Gastroesophageal sphincter (tissue), 4 donors: Measurements from ENCODE around the gene HECW1. TPM values are rescaled to one million over a fixed set of nuclear protein-coding genes. Genes with fewer than 3 reads are reported as not detected.

Source experiments
- ATAC-seq: fragments of 150-250 bp; one replicate; pipeline ENCODE4 v1.9.1; 2016; ENCODE audit warnings: mild to moderate bottlenecking, moderate library complexity
- H3K27ac ChIP-seq, 4 donors: fragments of 200-600 bp; sonication (generic) in 3 of 4; 1 replicate in 3 of 4; 2 replicates in 1 of 4; pipeline ENCODE4 v1.5.1; 2016 to 2019
- H3K27me3 ChIP-seq: fragments of 200-600 bp; sonication (generic); one replicate; pipeline ENCODE4 v1.5.1; 2019
- H3K36me3 ChIP-seq, 2 donors: fragments of 200-600 bp; sonication (generic); one replicate each; pipeline ENCODE4 v1.5.1; 2019; ENCODE audit warnings: control low read depth in 1 of 2
- H3K4me1 ChIP-seq, 3 donors: fragments of 200-600 bp; sonication (generic); 1 replicate in 2 of 3; 2 replicates in 1 of 3; pipeline ENCODE4 v1.5.1; 2016 to 2019; ENCODE audit warnings: control low read depth in 2 of 3
- H3K4me3 ChIP-seq, 2 donors: fragments of 200-600 bp; sonication (generic); one replicate each; pipeline ENCODE4 v1.5.1; 2019; ENCODE audit warnings: mild to moderate bottlenecking in 1 of 2, moderate library complexity in 1 of 2
- H3K9me3 ChIP-seq, 3 donors: fragments of 200-600 bp; sonication (generic); one replicate each; pipeline ENCODE4 v1.5.1; 2017 to 2019; ENCODE audit warnings: control low read depth in 2 of 3
- EP300 ChIP-seq: sonication (generic); formaldehyde crosslinking; IDR thresholded peaks from one replicate; pipeline ENCODE4 v1.6.1; 2017; ENCODE audit warnings: antibody characterized with exemption, mild to moderate bottlenecking
- POLR2A ChIP-seq, 2 donors: fragments of 450-650 bp; IDR thresholded peaks; one replicate each; pipeline ENCODE4 v1.6.1; 2017; ENCODE audit warnings: antibody characterized with exemption in 2 of 2, mild to moderate bottlenecking in 2 of 2, moderate library complexity in 1 of 2
- POLR2AphosphoS5 ChIP-seq: sonication (generic); formaldehyde crosslinking; IDR thresholded peaks from one replicate; pipeline ENCODE4 v1.6.1; 2017; ENCODE audit warnings: antibody characterized with exemption
- WGBS, 2 donors: methylation state at CpG; one replicate each; pipeline ENCODE4 v1.1.5; 2018; ENCODE audit warnings: low coverage in 1 of 2; 5-methylcytosine and 5-hydroxymethylcytosine counted together
- total RNA-seq, 4 donors: library from RNA; depleted of rRNA; stranded (reverse); fragments of >200 nt; gene quantifications; one replicate each; pipeline ENCODE4 v1.1.0, GENCODE V29; 2016
- TF ChIP-seq, protein P1 (sequence below), 4 experiments: fragments of 200-600 bp in 2 of 4; fragments of 450-650 bp in 2 of 4; sonication (generic) in 1 of 4; IDR thresholded peaks; one replicate each; pipeline ENCODE4 v1.5.1; 2017 to 2019; ENCODE audit warnings: antibody characterized with exemption in 4 of 4, mild to moderate bottlenecking in 2 of 4, moderate library complexity in 2 of 4

HECW1 gene
- total RNA-seq, 4 donors from 2014 or later: 0.04 to 0.31 (median 0.13) TPM; not detected in 1

- 0 to 11% methylated on average over 1 of the region's 1 CpG for WGBS, 2 donors
- Histone ChIP-seq H3K27ac (no peak overlapping the region), H3K4me3 (no peak overlapping the region), H3K27me3 (peaks cover 12% of the 10 kb centered on the region), H3K36me3 (no peaks in the 10 kb centered on the region), H3K9me3 (no peaks in the 10 kb centered on the region), H3K4me1 (no peaks in the 10 kb centered on the region)
- no peak for TF ChIP-seq POLR2A (IDR thresholded peaks at IDR 0.05)
- ATAC-seq: no peak
Measured at GRCh38 chr7:43443381-43443780, 330.9 kb downstream of the HECW1 start.

DNA sequence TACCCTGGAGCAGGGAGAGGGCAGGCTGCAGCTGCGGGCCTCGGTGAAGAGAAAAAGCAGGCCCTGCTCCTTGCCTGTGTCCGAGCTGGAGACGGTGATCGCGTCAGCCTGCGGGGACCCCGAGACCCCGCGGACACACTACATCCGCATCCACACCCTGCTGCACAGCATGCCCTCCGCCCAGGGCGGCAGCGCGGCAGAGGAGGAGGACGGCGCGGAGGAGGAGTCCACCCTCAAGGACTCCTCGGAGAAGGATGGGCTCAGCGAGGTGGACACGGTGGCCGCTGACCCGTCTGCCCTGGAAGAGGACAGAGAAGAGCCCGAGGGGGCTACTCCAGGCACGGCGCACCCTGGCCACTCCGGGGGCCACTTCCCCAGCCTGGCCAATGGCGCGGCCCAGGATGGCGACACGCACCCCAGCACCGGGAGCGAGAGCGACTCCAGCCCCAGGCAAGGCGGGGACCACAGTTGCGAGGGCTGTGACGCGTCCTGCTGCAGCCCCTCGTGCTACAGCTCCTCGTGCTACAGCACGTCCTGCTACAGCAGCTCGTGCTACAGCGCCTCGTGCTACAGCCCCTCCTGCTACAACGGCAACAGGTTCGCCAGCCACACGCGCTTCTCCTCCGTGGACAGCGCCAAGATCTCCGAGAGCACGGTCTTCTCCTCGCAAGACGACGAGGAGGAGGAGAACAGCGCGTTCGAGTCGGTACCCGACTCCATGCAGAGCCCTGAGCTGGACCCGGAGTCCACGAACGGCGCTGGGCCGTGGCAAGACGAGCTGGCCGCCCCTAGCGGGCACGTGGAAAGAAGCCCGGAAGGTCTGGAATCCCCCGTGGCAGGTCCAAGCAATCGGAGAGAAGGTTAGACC, 332.5 kb downstream of the HECW1 start:
- no peak overlapping the region for H3K27ac ChIP-seq
- H3K4me1 ChIP-seq: no peaks in the 10 kb centered on the region
- TF ChIP-seq EP300 (no peak), POLR2A (IDR thresholded peaks at IDR 0.05) (no peak), POLR2AphosphoS5 (no peak)
- TF ChIP-seq, protein P1, sequence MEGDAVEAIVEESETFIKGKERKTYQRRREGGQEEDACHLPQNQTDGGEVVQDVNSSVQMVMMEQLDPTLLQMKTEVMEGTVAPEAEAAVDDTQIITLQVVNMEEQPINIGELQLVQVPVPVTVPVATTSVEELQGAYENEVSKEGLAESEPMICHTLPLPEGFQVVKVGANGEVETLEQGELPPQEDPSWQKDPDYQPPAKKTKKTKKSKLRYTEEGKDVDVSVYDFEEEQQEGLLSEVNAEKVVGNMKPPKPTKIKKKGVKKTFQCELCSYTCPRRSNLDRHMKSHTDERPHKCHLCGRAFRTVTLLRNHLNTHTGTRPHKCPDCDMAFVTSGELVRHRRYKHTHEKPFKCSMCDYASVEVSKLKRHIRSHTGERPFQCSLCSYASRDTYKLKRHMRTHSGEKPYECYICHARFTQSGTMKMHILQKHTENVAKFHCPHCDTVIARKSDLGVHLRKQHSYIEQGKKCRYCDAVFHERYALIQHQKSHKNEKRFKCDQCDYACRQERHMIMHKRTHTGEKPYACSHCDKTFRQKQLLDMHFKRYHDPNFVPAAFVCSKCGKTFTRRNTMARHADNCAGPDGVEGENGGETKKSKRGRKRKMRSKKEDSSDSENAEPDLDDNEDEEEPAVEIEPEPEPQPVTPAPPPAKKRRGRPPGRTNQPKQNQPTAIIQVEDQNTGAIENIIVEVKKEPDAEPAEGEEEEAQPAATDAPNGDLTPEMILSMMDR (IDR thresholded peaks at IDR 0.05): no peak
- ATAC-seq: no peak
- 93 to 96% methylated on average over 9 to 43 of the region's 72 CpGs for WGBS, 2 donors
- H3K4me3 ChIP-seq: no peak overlapping the region
- no peaks in the 10 kb centered on the region for H3K36me3 ChIP-seq
- no peaks in the 10 kb centered on the region for H3K9me3 ChIP-seq
- H3K27me3 ChIP-seq: peaks cover 12% of the 10 kb centered on the region

DNA sequence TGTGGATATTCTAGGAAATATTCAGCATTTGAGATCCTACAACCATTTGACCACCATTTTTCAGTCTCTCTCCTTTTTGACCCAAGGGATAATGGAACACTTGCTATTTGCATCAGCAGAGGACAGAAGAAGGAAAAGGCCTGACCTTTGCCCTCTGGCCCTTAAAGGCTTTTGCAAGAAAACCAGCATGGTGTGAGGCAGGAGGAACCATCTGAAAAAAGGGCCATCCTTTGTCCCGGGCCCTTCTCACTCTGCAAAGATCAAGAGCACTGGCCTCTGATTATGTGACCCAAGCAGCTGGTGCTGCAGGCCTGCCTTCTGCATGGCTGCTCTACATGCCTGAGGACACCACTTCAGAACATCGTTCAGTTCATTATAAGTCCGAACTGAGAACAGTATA, 337.1 kb downstream of the HECW1 start:
- WGBS, 2 donors: 74 to 93% methylated on average over 3 of the region's 3 CpGs
- Histone ChIP-seq H3K27ac (no peak overlapping the region), H3K4me1 (no peaks in the 10 kb centered on the region), H3K36me3 (no peaks in the 10 kb centered on the region), H3K9me3 (no peaks in the 10 kb centered on the region), H3K27me3 (peaks cover 8% of the 10 kb centered on the region), H3K4me3 (no peak overlapping the region)
- TF ChIP-seq POLR2AphosphoS5: no peak
- TF ChIP-seq EP300: no peak
- TF ChIP-seq, protein P1 (IDR thresholded peaks at IDR 0.05): no peak
- no peak for TF ChIP-seq POLR2A (IDR thresholded peaks at IDR 0.05)
- ATAC-seq: no peak

GRCh38 chr7:43450894-43451293, 338.4 kb downstream of the HECW1 start:
- H3K27me3 ChIP-seq: no peaks in the 10 kb centered on the region
- H3K36me3 ChIP-seq: no peaks in the 10 kb centered on the region
- TF ChIP-seq, protein P1 (IDR thresholded peaks at IDR 0.05): no peak
- TF ChIP-seq POLR2A (IDR thresholded peaks at IDR 0.05) (no peak), POLR2AphosphoS5 (no peak), EP300 (no peak)
- H3K4me3 ChIP-seq: no peak overlapping the region
- H3K27ac ChIP-seq: no peak overlapping the region
- no peak for ATAC-seq
- no peaks in the 10 kb centered on the region for H3K9me3 ChIP-seq
- H3K4me1 ChIP-seq: no peaks in the 10 kb centered on the region
- 76 to 91% methylated on average over 3 of the region's 3 CpGs for WGBS, 2 donors

GRCh38 chr7:43454936-43455518, 342.6 kb downstream of the HECW1 start:
- ATAC-seq: no peak
- 23 to 27% methylated on average over 8 of the region's 8 CpGs for WGBS, 2 donors
- H3K9me3 ChIP-seq: no peaks in the 10 kb centered on the region
- H3K4me1 ChIP-seq: no peaks in the 10 kb centered on the region
- H3K36me3 ChIP-seq: no peaks in the 10 kb centered on the region
- no peak overlapping the region for H3K27ac ChIP-seq
- no peak overlapping the region for H3K4me3 ChIP-seq
- TF ChIP-seq EP300: no peak
- TF ChIP-seq, protein P1 (IDR thresholded peaks at IDR 0.05): peak; percentile 16 to 32 (median 26)
- TF ChIP-seq POLR2A (IDR thresholded peaks at IDR 0.05): no peak
- no peak for TF ChIP-seq POLR2AphosphoS5
- H3K27me3 ChIP-seq: no peaks in the 10 kb centered on the region
